Mesenchymal stem cell (in vitro differentiated cells and primary cell): ENCODE results near the gene FNTB.

ENCODE experiments used
- DNase-seq: peaks from one replicate; pipeline ENCODE4 v3.0.0-alpha.2; 2013
- H2AFZ ChIP-seq: one replicate; pipeline ENCODE4 v1.6.1; 2013; ENCODE audit warnings: low read depth, mild to moderate bottlenecking, control low read depth, inconsistent platforms, low read length, moderate library complexity
- H2AK5ac ChIP-seq: 2 replicates; pipeline ENCODE4 v1.6.1; 2013; ENCODE audit warnings: low read length, moderate library complexity, mild to moderate bottlenecking, inconsistent platforms; ENCODE audit not compliant: severe bottlenecking
- H2BK120ac ChIP-seq: one replicate; pipeline ENCODE4 v1.6.1; 2013; ENCODE audit warnings: low read depth, mild to moderate bottlenecking, inconsistent platforms, low read length, moderate library complexity
- H2BK12ac ChIP-seq, 2 experiments: one replicate each; pipeline ENCODE4 v1.6.1; 2013; ENCODE audit warnings: inconsistent platforms in 2 of 2, low read length in 2 of 2, mild to moderate bottlenecking in 2 of 2, moderate library complexity in 2 of 2, control low read depth in 1 of 2
- H2BK15ac ChIP-seq: one replicate; pipeline ENCODE4 v1.6.1; 2013; ENCODE audit warnings: mild to moderate bottlenecking, low read depth, inconsistent platforms; ENCODE audit not compliant: poor library complexity, severe bottlenecking
- H2BK5ac ChIP-seq: 2 replicates; pipeline ENCODE4 v1.6.1; 2013; ENCODE audit warnings: low read depth, mild to moderate bottlenecking, low read length, control low read depth, inconsistent platforms; ENCODE audit not compliant: poor library complexity, severe bottlenecking
- H3K14ac ChIP-seq, 2 experiments: one replicate each; pipeline ENCODE4 v1.6.1; 2013; ENCODE audit warnings: inconsistent platforms in 2 of 2, low read length in 2 of 2, control low read depth in 1 of 2, mild to moderate bottlenecking in 1 of 2, moderate library complexity in 1 of 2
- H3K18ac ChIP-seq, 2 experiments: one replicate each; pipeline ENCODE4 v1.6.1; 2013; ENCODE audit warnings: inconsistent platforms in 2 of 2, low read length in 2 of 2, control low read depth in 1 of 2, low read depth in 1 of 2, mild to moderate bottlenecking in 1 of 2
- H3K23ac ChIP-seq, 2 experiments: one replicate each; pipeline ENCODE4 v1.6.1; 2013; ENCODE audit warnings: inconsistent platforms in 2 of 2, low read length in 2 of 2, mild to moderate bottlenecking in 2 of 2, moderate library complexity in 2 of 2, control low read depth in 1 of 2
- H3K27ac ChIP-seq: 2 replicates; pipeline ENCODE4 v1.5.1; 2013; ENCODE audit warnings: mild to moderate bottlenecking, moderate library complexity, low read length, control low read depth, inconsistent platforms; ENCODE audit not compliant: poor library complexity, severe bottlenecking
- H3K27me3 ChIP-seq, 2 experiments: 2 replicates each; pipeline versions ENCODE4 v1.6.1 to v1.7.0; 2013; ENCODE audit warnings: low read length in 2 of 2, mild to moderate bottlenecking in 2 of 2, moderate library complexity in 2 of 2, control low read depth in 1 of 2, inconsistent platforms in 1 of 2; ENCODE audit not compliant: control insufficient read depth in 1 of 2, insufficient read depth in 1 of 2
- H3K36me3 ChIP-seq, 2 experiments: 2 replicates each; pipeline versions ENCODE4 v1.6.1 to v1.7.0; 2013; ENCODE audit warnings: low read length in 2 of 2, control low read depth in 1 of 2, inconsistent platforms in 1 of 2, low read depth in 1 of 2, mild to moderate bottlenecking in 1 of 2; ENCODE audit not compliant: insufficient read depth in 2 of 2, control insufficient read depth in 1 of 2
- H3K4ac ChIP-seq, 2 experiments: one replicate each; pipeline ENCODE4 v1.6.1; 2013; ENCODE audit warnings: inconsistent platforms in 2 of 2, low read length in 2 of 2, mild to moderate bottlenecking in 2 of 2, moderate library complexity in 2 of 2, control low read depth in 1 of 2, low read depth in 1 of 2
- H3K4me1 ChIP-seq: 2 replicates; pipeline ENCODE4 v1.6.1; 2013; ENCODE audit warnings: low read depth, low read length, control low read depth; ENCODE audit not compliant: control insufficient read depth, insufficient read depth
- H3K4me2 ChIP-seq: 2 replicates; pipeline ENCODE4 v1.6.1; 2013; ENCODE audit warnings: low read length, mild to moderate bottlenecking, inconsistent platforms; ENCODE audit not compliant: poor library complexity, severe bottlenecking
- H3K4me3 ChIP-seq, 2 experiments: 2 replicates each; pipeline versions ENCODE4 v1.5.1 to v1.7.0; 2013; ENCODE audit warnings: low read length in 2 of 2, mild to moderate bottlenecking in 2 of 2, control low read depth in 1 of 2, low read depth in 1 of 2; ENCODE audit not compliant: insufficient read depth in 1 of 2
- H3K79me1 ChIP-seq: replicated peaks from 2 replicates; pipeline ENCODE4 v1.6.1; 2013; ENCODE audit warnings: mild to moderate bottlenecking, control low read depth, low read length, inconsistent platforms; ENCODE audit not compliant: poor library complexity, severe bottlenecking
- H3K9ac ChIP-seq: 2 replicates; pipeline ENCODE4 v1.7.0; 2013; ENCODE audit warnings: mild to moderate bottlenecking, low read length, moderate library complexity
- H3K9me3 ChIP-seq: 2 replicates; pipeline ENCODE4 v1.7.0; 2013; ENCODE audit warnings: mild to moderate bottlenecking, low read length; ENCODE audit not compliant: control insufficient read depth
- H4K8ac ChIP-seq: one replicate; pipeline ENCODE4 v1.6.1; 2013; ENCODE audit warnings: inconsistent platforms, mild to moderate bottlenecking, low read length, moderate library complexity
- H4K91ac ChIP-seq: one replicate; pipeline ENCODE4 v1.6.1; 2013; ENCODE audit warnings: mild to moderate bottlenecking, low read length, inconsistent platforms
- WGBS: methylation state at CpG from one replicate; pipeline ENCODE4 v1.1.7; 2013; ENCODE audit warnings: mixed read lengths; 5-methylcytosine and 5-hydroxymethylcytosine counted together

Gene FNTB

DNA sequence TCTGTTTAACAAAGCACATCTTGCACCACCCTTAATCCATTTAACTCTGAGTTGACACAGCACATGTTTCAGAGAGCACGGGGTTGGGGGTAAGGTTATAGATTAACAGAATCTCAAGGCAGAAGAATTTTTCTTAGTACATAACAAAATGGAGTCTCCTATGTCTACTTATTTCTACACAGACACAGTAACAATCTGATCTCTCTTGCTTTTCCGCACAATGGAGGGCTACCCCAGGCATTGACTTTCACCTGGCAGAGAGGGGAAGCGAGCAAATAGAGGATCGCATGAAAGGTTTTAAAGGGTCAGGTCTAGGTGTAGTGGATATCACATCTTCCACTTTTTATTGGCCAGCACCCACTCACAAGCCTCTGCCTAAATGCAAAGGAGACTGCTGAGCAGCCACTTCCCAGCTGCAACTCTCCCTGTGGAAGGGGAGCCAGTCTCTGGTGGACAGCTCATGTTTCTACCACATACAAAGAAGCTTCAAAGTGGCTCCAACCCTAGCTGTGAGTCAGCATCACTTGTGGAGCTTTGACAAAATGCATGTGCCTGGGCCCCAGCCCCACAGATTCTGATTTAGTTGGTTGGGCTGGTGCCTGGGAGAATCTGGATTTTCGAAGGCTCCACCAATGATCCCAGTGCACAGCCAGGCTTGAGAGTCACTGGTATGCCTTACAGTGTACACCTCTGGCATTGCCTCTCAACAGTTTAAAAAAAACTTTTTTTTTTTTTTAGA, 7.2 kb upstream of the FNTB start:
- DNase-seq = no peak
- H3K23ac ChIP-seq = no peak overlapping the region
- H3K9me3 ChIP-seq = no peaks in the 10 kb centered on the region
- no peak overlapping the region for H4K91ac ChIP-seq
- no peak overlapping the region for H2AFZ ChIP-seq
- H2BK5ac ChIP-seq = peak overlapping the region; percentile 91
- WGBS = 87% methylated on average over 1 of the region's 5 CpGs
- H2BK12ac ChIP-seq = no peak overlapping the region
- H3K79me1 ChIP-seq = no peaks in the 10 kb centered on the region
- no peaks in the 10 kb centered on the region for H3K36me3 ChIP-seq
- H3K14ac ChIP-seq = no peak overlapping the region
- H3K18ac ChIP-seq = no peak overlapping the region
- no peak overlapping the region for H4K8ac ChIP-seq
- no peak overlapping the region for H3K9ac ChIP-seq
- H3K4me1 ChIP-seq = peaks cover 10% of the 10 kb centered on the region
- H3K27ac ChIP-seq = peak overlapping the region; percentile 96
- H3K4me3 ChIP-seq = no peak overlapping the region
- no peak overlapping the region for H3K4me2 ChIP-seq
- H2AK5ac ChIP-seq = peak overlapping the region; percentile 97
- H2BK120ac ChIP-seq = no peak overlapping the region
- no peak overlapping the region for H2BK15ac ChIP-seq
- H3K4ac ChIP-seq = no peak overlapping the region
- peaks cover 0 to 8% of the 10 kb centered on the region in 2 experiments for H3K27me3 ChIP-seq

DNA sequence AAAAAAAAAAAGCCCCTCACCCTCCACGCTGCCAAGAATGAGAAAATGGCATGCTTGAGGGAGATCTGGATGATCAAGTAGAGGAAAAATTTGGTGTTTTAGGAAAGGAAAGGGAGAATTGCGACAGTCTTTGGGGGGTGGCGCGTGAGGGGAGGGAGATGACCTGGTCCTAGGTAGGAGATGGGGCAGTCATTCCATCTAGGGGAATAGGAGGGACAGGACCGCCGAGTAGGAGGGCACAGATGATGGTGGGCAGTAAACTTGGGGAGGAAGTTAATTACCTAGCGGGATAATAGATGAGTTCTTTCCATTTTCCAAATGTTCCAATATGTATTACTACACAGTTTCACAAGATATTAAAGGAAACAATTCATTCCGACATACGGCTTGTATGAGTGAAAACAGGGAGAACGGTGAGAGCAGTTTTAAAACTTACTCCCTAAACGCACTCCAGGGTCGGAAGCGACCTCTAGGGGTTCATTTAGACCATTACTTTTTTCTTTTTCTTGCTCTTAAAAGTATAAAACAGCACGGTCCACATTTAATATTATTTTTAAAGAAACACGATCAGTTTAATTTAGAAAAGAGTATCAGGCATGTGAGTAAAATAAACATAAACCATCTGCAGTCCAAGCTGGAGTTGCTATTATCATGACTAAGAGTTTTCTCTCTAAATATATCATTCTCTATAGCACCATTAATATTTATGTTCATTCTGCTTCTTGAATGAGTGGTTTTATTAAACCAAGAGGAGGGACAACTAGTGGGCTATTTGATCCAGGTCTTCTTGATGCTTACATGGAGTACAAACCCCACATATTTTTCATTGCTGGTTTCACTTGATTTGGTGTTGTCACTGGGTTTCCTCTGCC, 3.0 kb upstream of the FNTB start:
- H3K23ac ChIP-seq = no peak overlapping the region
- no peak overlapping the region for H4K8ac ChIP-seq
- H2BK12ac ChIP-seq = peak overlapping the region in 1 of 2 experiments; percentile 46
- no peak overlapping the region for H3K14ac ChIP-seq
- no peak overlapping the region for H2BK120ac ChIP-seq
- WGBS = 12% methylated on average over 10 of the region's 15 CpGs
- peak overlapping the region; percentile 83 for H3K4me2 ChIP-seq
- no peak overlapping the region for H3K4ac ChIP-seq
- H3K9ac ChIP-seq = peak overlapping the region; percentile 70
- no peak overlapping the region for H4K91ac ChIP-seq
- H2BK5ac ChIP-seq = no peak overlapping the region
- H2BK15ac ChIP-seq = no peak overlapping the region
- peak overlapping the region; percentile 73 for H2AK5ac ChIP-seq
- H3K9me3 ChIP-seq = no peaks in the 10 kb centered on the region
- no peak overlapping the region for H3K27ac ChIP-seq
- peaks cover 4 to 5% of the 10 kb centered on the region in 2 experiments for H3K27me3 ChIP-seq
- peaks cover 4% of the 10 kb centered on the region for H3K79me1 ChIP-seq
- peak overlapping the region in 1 of 2 experiments; percentile 65 for H3K4me3 ChIP-seq
- no peaks in the 10 kb centered on the region for H3K36me3 ChIP-seq
- peak; percentile 59 for DNase-seq
- peak overlapping the region in 1 of 2 experiments; percentile 48 for H3K18ac ChIP-seq
- no peak overlapping the region for H2AFZ ChIP-seq
- H3K4me1 ChIP-seq = peaks cover 11% of the 10 kb centered on the region

DNA sequence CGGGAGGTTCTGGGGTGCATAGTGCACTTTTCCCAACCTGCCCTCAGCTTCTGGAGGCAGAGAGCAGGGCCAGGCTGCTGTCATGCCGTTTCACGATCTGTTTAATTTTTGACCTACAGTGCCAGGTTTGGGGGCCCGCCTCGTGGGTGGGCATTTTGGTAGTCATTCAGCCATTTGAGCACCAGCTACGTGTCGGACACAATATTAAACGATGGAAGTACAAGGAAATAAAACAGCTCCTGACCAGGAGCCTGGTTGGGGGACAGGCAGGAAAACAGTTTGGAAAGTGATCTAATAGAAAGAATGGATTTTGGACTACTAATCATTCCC, 708 bp downstream of the FNTB start:
- Histone ChIP-seq H4K8ac (peak overlapping the region; percentile 70), H3K23ac (no peak overlapping the region)

DNA sequence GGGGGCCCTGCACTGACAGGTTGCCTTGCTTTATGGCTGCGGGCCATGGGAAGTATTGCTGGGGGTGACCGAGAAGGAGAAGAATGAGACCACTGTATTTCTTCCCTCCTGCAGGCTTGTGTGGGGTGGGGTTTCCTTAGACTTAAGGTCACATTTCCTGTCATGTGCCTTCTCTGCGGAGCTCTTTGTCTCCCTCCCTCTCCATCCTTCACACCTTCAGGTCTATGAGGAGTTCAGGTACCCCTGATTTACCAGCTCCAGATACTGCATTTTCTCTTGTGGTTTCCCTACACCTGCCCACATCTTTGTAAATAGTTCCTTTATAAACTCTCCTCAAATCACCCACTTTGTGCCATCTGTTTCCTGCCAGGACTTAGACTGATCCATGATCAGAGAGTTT, 3.6 kb downstream of the FNTB start:
- H3K4me1 ChIP-seq = peaks cover 2% of the 10 kb centered on the region
- H2AK5ac ChIP-seq = no peak overlapping the region
- H3K4ac ChIP-seq = no peak overlapping the region
- DNase-seq = no peak
- H3K9me3 ChIP-seq = no peaks in the 10 kb centered on the region
- H2AFZ ChIP-seq = no peak overlapping the region
- no peak overlapping the region for H2BK120ac ChIP-seq
- H3K36me3 ChIP-seq = peaks cover 0 to 2% of the 10 kb centered on the region in 2 experiments
- no peak overlapping the region for H3K4me3 ChIP-seq
- H2BK15ac ChIP-seq = no peak overlapping the region
- H3K4me2 ChIP-seq = no peak overlapping the region
- H3K18ac ChIP-seq = no peak overlapping the region
- H4K91ac ChIP-seq = no peak overlapping the region
- no peaks in the 10 kb centered on the region for H3K27me3 ChIP-seq
- WGBS = 79% methylated on average over 3 of the region's 3 CpGs
- H3K79me1 ChIP-seq = peaks cover 33% of the 10 kb centered on the region
- no peak overlapping the region for H3K9ac ChIP-seq
- no peak overlapping the region for H3K14ac ChIP-seq
- no peak overlapping the region for H3K27ac ChIP-seq
- H2BK5ac ChIP-seq = no peak overlapping the region
- H2BK12ac ChIP-seq = no peak overlapping the region
- no peak overlapping the region for H3K23ac ChIP-seq
- no peak overlapping the region for H4K8ac ChIP-seq

More for the DNA sequence above, 708 bp downstream of the FNTB start:
- H3K4me2 ChIP-seq = peak overlapping the region; percentile 67
- peak overlapping the region; percentile 92 for H4K91ac ChIP-seq
- peak overlapping the region; percentile 69 to 96 for H3K4me3 ChIP-seq
- H2BK15ac ChIP-seq = peak overlapping the region; percentile 44
- H3K36me3 ChIP-seq = peaks cover 0 to 2% of the 10 kb centered on the region in 2 experiments
- H2BK5ac ChIP-seq = no peak overlapping the region
- peaks cover 22% of the 10 kb centered on the region for H3K79me1 ChIP-seq
- H2BK12ac ChIP-seq = no peak overlapping the region
- no peak overlapping the region for H2AK5ac ChIP-seq
- peak overlapping the region; percentile 39 for H3K27ac ChIP-seq
- peaks cover 4% of the 10 kb centered on the region for H3K4me1 ChIP-seq
- H3K9ac ChIP-seq = peak overlapping the region; percentile 94
- no peaks in the 10 kb centered on the region for H3K9me3 ChIP-seq
- DNase-seq = no peak
- 4% methylated on average over 8 of the region's 8 CpGs for WGBS
- peak overlapping the region; percentile 37 for H2AFZ ChIP-seq
- H3K18ac ChIP-seq = peak overlapping the region; percentile 61 to 67
- no peak overlapping the region for H3K14ac ChIP-seq
- peaks cover 0 to 5% of the 10 kb centered on the region in 2 experiments for H3K27me3 ChIP-seq
- no peak overlapping the region for H2BK120ac ChIP-seq
- peak overlapping the region; percentile 2 to 35 for H3K4ac ChIP-seq
